ENCODE results near the gene DNAJB8.

Gene DNAJB8
- 0 reads per million in 4 donors for total RNA-seq

GRCh38 chr3:128466840-128467541 is at the start of gene DNAJB8:
Gene DNAJB8, minus strand, starts transcription at chr3:128466890. Its CDS starts 3,645 bp downstream, at chr3:128463245.
- peak in 1 of 5 donors; percentile 46 for DNase-seq

GRCh38 chr3:128515967-128516366 is 49.3 kb upstream of the DNAJB8 start:
- DNase-seq = no peak

- no peak for DNase-seq
These were observed 42.2 kb upstream of the DNAJB8 start for GRCh38 chr3:128508852-128509251.

- DNase-seq = no peak
These were observed 40.1 kb upstream of the DNAJB8 start for GRCh38 chr3:128506754-128507153.

DNA sequence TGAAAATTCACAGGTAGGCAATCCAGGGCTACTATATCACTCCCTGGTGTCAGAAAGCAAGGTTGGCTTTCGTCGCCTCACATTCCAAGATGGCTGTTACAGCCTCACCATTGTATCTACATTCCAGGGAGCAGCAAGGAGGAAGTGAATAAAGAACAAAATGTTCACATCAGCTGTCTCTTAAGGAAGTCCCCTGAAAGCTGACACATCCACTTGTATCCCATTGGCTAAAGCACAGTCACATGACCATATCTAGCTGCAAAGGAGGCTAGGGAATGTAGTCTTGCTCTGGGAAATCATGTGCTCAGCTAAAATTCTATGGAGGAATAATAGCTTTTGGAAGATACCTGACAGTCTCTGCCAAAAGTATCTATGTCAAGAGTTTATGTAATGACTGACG is 39.1 kb upstream of the DNAJB8 start:
- no peak for DNase-seq

DNA sequence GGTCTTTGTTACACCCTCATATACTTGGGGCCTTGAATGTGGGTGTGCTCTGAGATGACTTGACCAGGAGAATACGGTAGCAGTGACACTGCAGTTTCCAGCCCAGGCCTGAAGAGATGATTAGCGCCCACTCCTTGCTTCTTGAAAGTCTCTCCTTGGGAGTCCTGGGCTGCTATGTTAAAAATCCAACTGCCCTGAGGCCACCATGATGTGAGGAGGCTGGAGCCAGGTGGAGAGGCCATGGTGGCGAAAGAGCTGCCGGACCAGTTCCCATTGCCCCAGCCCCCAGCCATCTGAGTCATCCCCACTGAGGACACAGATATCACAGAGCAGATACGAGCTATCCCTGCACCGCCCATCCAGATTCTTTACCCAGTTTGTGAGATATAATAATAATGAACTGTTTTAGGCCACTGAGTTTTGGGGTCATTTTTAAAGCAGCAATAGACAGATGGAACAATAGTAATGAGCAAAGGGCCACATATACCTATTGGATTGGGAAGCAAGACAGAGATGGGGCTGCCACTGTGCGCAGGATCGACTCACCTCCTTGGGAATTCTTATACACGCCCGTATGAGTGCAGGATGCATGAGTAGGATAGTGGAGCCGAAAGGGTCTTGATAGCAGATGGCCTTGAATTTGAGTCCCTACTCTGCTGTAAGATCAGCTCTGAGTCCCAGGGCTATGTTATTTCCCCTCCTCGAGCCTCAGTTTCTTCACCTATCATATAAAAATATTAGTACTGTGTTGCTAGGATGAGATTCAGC is 38.5 kb upstream of the DNAJB8 start:
- DNase-seq = no peak

GRCh38 chr3:128504533-128504915 is 37.8 kb upstream of the DNAJB8 start:
- no peak for DNase-seq

GRCh38 chr3:128503751-128504532 is 37.3 kb upstream of the DNAJB8 start:
- DNase-seq = no peak

DNA sequence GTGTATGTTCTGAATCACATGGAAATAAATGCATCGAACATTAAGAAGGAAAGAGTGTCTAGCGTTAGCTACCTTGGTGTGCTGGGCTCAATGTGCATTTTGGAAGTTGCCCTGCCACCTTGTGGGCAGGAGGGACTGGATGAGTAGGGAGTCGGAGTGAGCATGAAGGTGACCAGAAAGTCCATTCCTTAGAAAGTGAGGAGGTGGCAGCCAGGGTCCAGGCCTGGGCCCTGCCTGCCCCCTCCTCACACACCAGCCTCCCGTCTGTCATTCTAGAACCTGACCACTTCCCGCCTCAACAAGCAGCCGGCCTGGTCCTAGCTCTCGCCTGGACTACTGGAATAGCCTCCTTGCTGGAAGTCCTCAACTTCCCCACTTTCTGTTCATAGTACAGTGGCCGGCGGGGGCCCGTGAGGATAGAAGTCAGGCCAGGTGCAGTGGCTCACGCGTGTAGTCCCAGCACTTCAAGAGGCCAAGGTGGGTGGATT is 36.5 kb upstream of the DNAJB8 start:
- no peak for DNase-seq

GRCh38 chr3:128502712-128503111 is 36.0 kb upstream of the DNAJB8 start:
- DNase-seq = no peak

GRCh38 chr3:128501431-128501830 is 34.7 kb upstream of the DNAJB8 start:
- DNase-seq = no peak

DNA sequence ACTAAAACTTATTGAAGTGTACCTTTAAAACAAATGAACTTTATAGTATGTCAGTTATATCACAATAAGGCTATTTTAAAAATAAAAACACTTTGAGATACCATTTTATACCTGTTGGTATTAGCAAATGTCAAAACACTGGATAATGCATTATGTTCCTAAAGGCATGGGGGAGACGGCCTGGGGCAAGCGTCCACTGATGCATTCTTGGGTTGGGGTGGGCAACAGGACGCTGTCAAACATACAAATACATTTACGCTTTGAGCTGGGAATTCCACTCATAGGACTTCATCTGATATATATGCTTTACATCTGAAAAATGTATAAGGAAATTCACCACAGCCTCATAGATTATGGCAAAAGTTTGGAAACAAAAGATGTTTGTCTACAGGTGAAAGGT is 33.9 kb upstream of the DNAJB8 start:
- DNase-seq = no peak

DNA sequence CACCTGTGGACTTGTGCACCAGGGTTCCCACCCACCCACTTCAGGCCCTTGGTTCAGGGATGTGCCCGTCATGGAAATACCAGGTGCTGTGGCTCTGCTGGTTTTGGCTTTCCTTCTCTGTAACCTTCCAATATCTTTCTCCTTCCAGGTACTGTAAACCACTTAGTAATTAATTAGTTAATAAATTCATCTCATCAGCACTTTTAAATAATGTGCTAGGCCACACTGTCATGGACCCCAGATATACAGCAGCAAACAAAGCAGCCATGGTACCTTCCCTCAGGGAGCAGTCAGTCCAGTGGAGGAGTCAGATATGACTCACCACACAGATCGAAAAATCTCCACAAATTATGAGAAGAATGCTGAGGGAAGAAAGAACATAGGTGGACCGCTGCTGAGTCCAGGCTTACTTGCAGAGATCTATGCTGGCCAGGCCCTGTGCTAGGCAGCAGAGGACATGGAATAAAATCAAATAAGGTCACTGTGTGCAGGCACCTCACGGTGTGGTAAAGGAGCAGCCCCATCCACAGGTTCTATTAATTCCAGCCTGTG is 33.1 kb upstream of the DNAJB8 start:
- DNase-seq = no peak

DNA sequence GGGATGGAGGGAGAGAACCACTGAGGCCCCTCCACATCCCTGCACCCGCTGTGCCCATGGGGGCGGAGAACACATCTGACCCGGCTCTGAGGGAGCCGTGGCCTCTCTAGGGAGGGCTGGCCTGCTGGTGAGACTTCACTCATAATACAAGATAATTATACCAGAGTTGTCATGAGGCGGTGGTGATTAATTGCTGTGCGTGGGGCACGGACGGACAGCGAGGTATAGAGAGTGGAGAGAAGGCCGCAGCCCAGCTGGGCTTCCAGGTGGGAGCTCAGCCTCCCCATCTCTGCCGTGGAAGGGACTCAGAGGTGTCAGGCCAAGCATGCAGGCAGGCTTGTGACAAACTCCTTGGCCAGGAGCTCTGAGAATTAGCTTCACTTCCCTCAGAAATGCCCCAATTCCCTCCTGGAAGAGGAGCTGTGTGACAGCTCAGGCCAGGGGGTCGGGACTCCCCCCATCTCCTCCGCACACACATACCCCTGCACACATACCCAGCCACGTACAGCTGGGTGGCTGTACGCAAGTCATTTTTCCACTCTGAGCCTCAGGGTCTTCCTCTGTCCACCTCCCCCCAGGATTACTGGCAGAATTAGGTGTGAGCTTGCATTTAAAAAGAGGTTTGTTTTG is 32.3 kb upstream of the DNAJB8 start:
- DNase-seq = no peak

GRCh38 chr3:128498127-128498626 is 31.5 kb upstream of the DNAJB8 start:
- DNase-seq = no peak

DNA sequence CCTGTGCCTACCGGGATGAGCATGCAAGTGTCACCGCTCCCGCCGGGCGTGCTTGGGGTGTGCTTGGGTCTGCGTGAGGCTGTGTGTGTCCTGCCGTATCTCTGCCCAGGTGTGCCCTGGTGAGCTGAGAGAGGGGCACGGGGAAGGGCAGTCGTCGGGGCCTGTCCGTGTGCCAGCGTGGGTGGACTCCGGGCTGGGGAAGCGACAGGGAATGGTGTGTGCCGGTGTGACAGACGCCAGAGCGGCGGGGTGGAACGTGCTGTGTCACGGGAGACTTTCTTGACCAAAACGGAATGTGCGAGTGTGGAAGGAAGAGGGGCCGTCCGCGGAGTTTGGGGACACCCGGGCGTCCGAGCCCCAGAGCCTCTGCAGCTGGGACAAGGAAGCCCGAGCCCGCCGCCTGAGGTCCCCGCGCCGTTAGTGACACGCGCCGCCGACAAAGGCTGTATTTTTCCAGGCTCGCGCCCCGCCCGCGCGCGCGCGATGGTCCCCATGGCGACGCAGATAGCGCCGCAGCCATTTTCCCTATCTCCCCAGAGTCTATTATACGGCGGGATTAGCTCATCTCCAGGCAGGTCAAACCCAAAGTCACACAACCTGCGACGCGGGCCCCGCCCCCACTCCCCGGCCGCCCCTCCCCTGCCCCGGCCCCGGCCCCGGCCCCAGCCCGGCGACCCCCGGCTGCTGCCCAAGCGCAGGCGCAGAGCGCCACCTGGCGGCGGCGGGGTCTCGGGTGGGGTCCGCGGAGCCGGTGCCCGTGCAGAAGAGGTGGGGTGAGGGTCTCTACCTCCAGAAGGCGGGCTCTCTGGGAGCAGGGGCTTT is 30.8 kb upstream of the DNAJB8 start:
- peak in 4 of 5 donors; percentile 46 to 63 (median 58) for DNase-seq

GRCh38 chr3:128496602-128497304 is 30.1 kb upstream of the DNAJB8 start:
- DNase-seq = no peak

DNA sequence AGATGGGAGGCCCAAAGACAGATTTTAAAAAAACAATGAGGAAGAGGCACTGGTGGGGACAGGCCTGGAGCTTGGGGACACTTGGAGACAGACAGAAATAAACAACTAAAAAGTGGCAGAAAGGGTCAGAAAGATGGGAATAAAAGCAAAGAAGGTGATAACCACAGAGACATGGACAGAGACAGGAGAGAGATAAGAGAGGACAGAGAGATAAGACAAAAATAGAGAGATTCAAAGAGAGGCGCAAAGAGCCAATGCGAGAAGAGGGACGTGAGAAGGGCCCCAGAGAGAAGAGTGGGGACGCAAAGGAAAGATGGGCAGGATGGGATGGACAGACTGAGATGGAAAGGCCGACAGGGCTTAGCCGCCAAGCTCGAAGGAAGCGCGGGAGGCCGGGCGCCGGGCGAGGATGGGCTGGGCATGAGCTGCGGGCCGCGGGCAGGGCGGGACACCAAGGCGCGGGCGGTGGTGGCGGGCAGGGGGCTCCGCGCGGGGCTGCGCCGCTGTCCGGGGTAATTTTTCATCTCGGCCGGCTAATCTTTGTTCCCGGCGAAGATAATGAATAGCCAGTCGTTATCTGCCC is 29.4 kb upstream of the DNAJB8 start:
- no peak for DNase-seq

- DNase-seq = no peak
These were observed 28.8 kb upstream of the DNAJB8 start for GRCh38 chr3:128495435-128495970.

GRCh38 chr3:128494367-128494650 is 27.6 kb upstream of the DNAJB8 start:
- no peak for DNase-seq

Data from T-helper 1 cell (primary cell).